HepG2 (cell line): ENCODE measurements around the gene C3orf22.

Source experiments
- ZBTB8A ChIP-seq: sonication (generic); formaldehyde crosslinking; IDR thresholded peaks from 2 replicates; pipeline ENCODE4 v1.4.0; 2020; ENCODE audit warnings: mild to moderate bottlenecking, low read depth, missing genetic modification reagents, borderline replicate concordance
- ZNF230 ChIP-seq: sonication (generic); formaldehyde crosslinking; IDR thresholded peaks from 2 replicates; pipeline ENCODE4 v1.4.0; 2020; ENCODE audit warnings: mild to moderate bottlenecking, missing genetic modification reagents
- ZNF326 ChIP-seq: sonication (generic); formaldehyde crosslinking; IDR thresholded peaks from 2 replicates; pipeline ENCODE4 v1.4.0; 2020; ENCODE audit warnings: missing genetic modification reagents, borderline replicate concordance
- ZNF431 ChIP-seq: sonication (generic); formaldehyde crosslinking; IDR thresholded peaks from 2 replicates; pipeline ENCODE4 v1.9.0; 2022; ENCODE audit warnings: missing genetic modification reagents, low read depth, mild to moderate bottlenecking, borderline replicate concordance
- ZSCAN29 ChIP-seq: sonication (generic); formaldehyde crosslinking; conservative IDR thresholded peaks from 2 replicates; pipeline ENCODE4 v1.4.0; 2020; ENCODE audit warnings: mild to moderate bottlenecking, missing genetic modification reagents
- TF ChIP-seq, protein P1 (sequence below): sonication (generic); formaldehyde crosslinking; IDR thresholded peaks from 2 replicates; pipeline ENCODE4 v1.5.0; 2020; ENCODE audit warnings: mild to moderate bottlenecking, missing genetic modification reagents, moderate library complexity
- TF ChIP-seq, protein P2 (sequence below), 2 experiments: IDR thresholded peaks; 2 replicates each; pipeline ENCODE4 v1.6.1; 2011 to 2012; ENCODE audit warnings: low read length in 2 of 2, borderline replicate concordance in 1 of 2, low read depth in 1 of 2, mild to moderate bottlenecking in 1 of 2, moderate library complexity in 1 of 2
- TF ChIP-seq, protein P3 (sequence below): sonication (generic); formaldehyde crosslinking; IDR thresholded peaks from 2 replicates; pipeline ENCODE4 v1.9.0; 2021; ENCODE audit warnings: missing genetic modification reagents, borderline replicate concordance

DNA sequence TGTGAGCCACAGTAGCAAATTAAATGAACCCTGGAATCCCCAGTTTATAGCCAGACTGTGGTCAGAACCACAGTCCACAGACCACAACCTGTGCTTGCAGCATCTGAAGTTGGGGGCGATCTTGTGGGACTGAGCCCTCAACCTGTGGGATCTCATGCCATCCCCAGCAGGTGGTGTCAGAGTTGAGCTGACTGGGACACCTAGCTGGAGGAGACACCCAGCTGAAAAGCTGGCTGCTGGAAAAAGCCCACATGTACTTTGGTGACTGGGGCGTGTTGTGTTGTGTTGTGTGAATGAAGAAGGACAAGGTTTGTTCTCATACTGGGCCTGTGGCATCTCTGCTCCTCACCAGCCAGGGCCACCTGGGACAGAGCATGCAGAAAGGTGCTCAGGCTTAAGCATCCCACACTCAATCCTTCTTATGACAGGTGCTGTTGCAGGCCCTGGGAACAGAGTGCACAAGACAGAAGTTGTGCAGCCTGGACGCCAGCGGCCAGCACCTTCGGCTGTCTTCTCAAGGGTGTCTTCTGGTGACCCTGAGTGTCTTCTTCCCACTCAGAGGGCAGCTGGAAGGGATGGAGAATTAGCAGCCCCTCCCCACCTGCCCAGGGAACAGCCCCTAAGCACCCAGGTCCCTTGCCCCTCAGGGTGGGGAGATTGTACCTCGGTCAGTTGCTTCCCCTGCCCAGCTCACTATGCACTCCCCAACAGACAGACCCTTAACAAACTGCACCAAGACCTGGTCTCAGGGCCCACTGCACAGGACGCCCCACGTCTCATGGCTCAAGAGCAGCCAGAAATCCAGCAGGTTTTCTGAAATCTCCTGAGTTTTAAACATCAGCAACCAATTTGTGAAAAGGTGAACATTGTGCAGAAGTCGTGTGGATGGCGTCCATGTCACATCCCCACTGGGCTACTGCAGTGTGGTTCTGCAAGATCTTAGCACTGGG lies 39.0 kb downstream of the C3orf22 start:
- TF ChIP-seq ZNF230 (CRISPR knock-in tag) (no peak), ZNF431 (CRISPR knock-in tag) (no peak), ZNF326 (CRISPR knock-in tag) (no peak), ZSCAN29 (CRISPR knock-in tag) (no peak), ZBTB8A (CRISPR knock-in tag) (no peak)
- TF ChIP-seq, protein P1, sequence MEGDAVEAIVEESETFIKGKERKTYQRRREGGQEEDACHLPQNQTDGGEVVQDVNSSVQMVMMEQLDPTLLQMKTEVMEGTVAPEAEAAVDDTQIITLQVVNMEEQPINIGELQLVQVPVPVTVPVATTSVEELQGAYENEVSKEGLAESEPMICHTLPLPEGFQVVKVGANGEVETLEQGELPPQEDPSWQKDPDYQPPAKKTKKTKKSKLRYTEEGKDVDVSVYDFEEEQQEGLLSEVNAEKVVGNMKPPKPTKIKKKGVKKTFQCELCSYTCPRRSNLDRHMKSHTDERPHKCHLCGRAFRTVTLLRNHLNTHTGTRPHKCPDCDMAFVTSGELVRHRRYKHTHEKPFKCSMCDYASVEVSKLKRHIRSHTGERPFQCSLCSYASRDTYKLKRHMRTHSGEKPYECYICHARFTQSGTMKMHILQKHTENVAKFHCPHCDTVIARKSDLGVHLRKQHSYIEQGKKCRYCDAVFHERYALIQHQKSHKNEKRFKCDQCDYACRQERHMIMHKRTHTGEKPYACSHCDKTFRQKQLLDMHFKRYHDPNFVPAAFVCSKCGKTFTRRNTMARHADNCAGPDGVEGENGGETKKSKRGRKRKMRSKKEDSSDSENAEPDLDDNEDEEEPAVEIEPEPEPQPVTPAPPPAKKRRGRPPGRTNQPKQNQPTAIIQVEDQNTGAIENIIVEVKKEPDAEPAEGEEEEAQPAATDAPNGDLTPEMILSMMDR (CRISPR knock-in tag) = peak; percentile 53
- TF ChIP-seq, protein P2, sequence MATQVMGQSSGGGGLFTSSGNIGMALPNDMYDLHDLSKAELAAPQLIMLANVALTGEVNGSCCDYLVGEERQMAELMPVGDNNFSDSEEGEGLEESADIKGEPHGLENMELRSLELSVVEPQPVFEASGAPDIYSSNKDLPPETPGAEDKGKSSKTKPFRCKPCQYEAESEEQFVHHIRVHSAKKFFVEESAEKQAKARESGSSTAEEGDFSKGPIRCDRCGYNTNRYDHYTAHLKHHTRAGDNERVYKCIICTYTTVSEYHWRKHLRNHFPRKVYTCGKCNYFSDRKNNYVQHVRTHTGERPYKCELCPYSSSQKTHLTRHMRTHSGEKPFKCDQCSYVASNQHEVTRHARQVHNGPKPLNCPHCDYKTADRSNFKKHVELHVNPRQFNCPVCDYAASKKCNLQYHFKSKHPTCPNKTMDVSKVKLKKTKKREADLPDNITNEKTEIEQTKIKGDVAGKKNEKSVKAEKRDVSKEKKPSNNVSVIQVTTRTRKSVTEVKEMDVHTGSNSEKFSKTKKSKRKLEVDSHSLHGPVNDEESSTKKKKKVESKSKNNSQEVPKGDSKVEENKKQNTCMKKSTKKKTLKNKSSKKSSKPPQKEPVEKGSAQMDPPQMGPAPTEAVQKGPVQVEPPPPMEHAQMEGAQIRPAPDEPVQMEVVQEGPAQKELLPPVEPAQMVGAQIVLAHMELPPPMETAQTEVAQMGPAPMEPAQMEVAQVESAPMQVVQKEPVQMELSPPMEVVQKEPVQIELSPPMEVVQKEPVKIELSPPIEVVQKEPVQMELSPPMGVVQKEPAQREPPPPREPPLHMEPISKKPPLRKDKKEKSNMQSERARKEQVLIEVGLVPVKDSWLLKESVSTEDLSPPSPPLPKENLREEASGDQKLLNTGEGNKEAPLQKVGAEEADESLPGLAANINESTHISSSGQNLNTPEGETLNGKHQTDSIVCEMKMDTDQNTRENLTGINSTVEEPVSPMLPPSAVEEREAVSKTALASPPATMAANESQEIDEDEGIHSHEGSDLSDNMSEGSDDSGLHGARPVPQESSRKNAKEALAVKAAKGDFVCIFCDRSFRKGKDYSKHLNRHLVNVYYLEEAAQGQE (IDR thresholded peaks at IDR 0.05; ENCODE audit: borderline replicate concordance in 1 of 2, low read depth in 1 of 2, low read length in 2 of 2) = no peak
- TF ChIP-seq, protein P3, sequence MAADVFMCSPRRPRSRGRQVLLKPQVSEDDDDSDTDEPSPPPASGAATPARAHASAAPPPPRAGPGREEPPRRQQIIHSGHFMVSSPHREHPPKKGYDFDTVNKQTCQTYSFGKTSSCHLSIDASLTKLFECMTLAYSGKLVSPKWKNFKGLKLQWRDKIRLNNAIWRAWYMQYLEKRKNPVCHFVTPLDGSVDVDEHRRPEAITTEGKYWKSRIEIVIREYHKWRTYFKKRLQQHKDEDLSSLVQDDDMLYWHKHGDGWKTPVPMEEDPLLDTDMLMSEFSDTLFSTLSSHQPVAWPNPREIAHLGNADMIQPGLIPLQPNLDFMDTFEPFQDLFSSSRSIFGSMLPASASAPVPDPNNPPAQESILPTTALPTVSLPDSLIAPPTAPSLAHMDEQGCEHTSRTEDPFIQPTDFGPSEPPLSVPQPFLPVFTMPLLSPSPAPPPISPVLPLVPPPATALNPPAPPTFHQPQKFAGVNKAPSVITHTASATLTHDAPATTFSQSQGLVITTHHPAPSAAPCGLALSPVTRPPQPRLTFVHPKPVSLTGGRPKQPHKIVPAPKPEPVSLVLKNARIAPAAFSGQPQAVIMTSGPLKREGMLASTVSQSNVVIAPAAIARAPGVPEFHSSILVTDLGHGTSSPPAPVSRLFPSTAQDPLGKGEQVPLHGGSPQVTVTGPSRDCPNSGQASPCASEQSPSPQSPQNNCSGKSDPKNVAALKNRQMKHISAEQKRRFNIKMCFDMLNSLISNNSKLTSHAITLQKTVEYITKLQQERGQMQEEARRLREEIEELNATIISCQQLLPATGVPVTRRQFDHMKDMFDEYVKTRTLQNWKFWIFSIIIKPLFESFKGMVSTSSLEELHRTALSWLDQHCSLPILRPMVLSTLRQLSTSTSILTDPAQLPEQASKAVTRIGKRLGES (CRISPR knock-in tag) = no peak
